OCI-LY1 (cell line): ENCODE data around the gene HLA-F.

Experiments used
- EZH2 ChIP-seq: fragments of 200-600 bp; sonication (generic), shearing (Covaris generic); IDR thresholded peaks from 2 replicates; pipeline ENCODE4 v1.8.0; 2017; ENCODE audit warnings: borderline replicate concordance, mixed run types, mild to moderate bottlenecking, antibody characterized with exemption, low read length, moderate library complexity, mixed read lengths
- TF ChIP-seq, protein P1 (sequence below): fragments of 200-600 bp; sonication (generic), shearing (Covaris generic); IDR thresholded peaks from 2 replicates; pipeline ENCODE4 v1.5.1; 2017; ENCODE audit warnings: mild to moderate bottlenecking, antibody characterized with exemption, low read length, moderate library complexity, mixed read lengths

- TF ChIP-seq EZH2, result no peak
- TF ChIP-seq, protein P1, sequence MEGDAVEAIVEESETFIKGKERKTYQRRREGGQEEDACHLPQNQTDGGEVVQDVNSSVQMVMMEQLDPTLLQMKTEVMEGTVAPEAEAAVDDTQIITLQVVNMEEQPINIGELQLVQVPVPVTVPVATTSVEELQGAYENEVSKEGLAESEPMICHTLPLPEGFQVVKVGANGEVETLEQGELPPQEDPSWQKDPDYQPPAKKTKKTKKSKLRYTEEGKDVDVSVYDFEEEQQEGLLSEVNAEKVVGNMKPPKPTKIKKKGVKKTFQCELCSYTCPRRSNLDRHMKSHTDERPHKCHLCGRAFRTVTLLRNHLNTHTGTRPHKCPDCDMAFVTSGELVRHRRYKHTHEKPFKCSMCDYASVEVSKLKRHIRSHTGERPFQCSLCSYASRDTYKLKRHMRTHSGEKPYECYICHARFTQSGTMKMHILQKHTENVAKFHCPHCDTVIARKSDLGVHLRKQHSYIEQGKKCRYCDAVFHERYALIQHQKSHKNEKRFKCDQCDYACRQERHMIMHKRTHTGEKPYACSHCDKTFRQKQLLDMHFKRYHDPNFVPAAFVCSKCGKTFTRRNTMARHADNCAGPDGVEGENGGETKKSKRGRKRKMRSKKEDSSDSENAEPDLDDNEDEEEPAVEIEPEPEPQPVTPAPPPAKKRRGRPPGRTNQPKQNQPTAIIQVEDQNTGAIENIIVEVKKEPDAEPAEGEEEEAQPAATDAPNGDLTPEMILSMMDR, result no peak
Observed at GRCh38 chr6:29723262-29723665, at the start of gene HLA-F.
